Stimulated activated CD4-positive, alpha-beta T cell treated with anti-CD3 and anti-CD28 coated beads, Interleukin-15, amount 100 ng/mL, for 48 hours (primary cell): ENCODE measurements around the gene DSTN.

ENCODE experiments used
- DNase-seq, 2 donors: peaks; one replicate each; pipeline ENCODE4 v3.0.0-alpha.2; 2020; ENCODE audit warnings: low read depth in 2 of 2

DSTN gene

DNA sequence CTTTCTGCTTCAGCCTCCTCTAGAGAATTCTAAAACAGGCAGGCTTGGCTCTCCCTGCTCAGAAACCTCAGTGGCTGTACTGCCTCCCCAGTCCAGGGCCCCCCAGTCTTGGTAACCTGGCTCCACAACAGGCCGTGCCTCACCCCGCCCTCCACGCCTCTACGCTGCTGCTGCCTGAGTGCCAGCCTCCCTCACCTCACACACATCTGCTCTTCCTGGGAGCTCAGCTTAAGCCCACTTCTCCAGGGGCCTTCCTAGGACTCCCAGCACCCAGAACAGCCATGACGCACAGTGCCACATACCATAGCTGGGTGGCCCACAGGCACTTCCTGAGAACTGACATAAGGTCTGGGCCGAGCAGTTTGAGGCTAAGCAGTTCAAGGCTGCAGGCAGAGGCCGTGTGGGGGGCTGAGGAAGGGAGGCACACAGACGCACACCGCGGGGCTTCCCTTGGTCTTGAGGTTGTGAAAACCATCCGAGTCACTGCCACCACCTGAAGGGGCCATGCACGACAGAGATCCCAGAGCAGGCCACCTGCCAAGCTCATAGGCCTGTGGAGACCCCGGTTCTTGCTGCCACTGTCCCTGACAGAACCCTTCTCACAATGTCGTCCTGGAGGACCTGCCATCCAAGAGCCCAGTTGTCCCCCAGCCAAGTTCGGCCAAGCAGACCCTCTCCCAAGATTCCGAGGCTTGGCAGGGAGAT, 42.6 kb downstream of the DSTN start:
- DNase-seq: no peak

DNA sequence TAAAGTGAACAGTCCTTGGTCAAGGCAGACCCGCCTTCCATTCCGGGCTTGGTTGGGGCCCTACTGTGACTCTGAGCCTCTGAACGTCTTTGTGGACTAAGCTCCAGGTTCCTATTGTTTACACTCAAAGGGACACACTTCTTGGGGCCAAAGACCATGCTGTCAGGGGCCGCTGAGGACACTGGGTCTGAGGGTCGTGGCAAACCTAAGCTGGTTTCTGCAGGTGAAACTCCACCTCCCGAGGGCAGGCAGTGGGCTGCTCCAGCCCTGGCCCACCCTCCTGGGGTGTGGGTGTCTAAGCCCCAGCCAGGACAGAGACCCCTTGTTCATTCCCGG, 43.1 kb downstream of the DSTN start:
- DNase-seq: no peak

DNA sequence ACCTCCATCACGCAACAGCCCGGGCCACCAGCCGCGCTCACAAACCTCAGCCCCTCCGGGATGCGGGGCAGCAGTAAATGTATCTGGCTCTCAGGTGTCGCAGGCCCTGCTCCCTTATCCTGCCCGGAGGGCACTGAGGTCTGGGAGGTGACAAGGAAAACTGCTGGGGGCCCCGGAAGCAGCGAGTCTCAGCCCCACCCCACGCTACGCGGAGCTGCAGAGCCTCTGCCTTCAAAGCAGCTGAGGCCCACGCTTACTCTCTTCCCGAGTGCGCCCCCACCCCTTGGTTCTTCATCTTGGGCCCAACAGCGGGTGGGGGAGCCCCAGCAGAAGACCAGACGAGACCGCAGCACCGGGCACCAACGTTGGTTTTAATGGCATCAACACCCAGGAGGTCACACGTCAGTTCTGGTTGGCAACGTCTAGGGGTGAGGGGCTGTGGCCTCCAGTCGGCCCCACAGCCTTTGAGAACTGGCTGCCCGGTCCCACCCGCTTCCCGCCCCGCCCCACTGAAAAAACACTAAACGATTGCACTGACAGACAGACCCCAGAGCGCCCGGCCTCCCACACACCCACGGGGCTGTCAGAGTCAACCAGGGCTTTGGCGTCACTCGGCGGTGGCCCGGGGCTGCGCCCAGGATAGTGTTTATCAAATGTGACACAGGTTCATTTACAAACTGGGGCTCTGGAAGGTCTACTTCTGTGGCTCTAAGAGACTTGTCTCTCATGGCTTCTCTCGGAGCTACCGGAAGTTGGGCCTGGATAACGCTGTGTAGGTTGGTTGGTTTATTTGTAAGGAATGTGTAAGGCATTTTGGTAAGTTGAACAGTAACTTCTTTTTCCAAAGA, 43.7 kb downstream of the DSTN start:
- no peak for DNase-seq

DNA sequence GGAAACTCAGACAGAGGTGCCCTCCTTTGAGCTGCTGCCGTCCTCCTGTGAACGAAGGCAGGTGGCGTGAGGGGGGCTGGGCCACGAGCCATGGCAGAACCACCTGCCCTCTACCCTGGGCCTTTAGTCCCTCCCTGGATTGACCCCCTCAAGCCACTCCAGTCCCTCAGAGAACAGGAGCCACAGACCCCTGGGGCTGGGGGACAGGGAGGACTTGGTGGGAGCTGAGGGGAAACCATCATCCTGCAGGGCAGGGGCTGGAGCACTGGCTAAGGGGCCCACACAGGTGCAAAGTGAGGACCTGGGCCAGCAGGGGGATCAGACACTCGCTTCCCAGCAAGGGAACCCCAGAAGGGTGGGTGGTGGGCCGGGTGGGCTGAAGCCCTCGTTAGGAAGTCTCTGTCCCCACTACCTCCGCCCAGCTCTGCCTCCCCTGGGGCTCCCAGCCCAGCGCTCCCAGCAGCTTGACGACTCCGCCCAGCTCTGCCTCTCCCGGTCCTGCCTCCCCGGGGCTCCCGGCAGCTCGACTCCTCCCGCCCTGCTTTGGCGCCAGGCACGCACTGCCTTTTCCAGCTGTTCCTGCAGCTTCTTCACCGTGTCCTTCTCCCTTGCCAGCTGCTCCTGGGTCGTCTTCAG, 44.4 kb downstream of the DSTN start:
- DNase-seq: no peak

DNA sequence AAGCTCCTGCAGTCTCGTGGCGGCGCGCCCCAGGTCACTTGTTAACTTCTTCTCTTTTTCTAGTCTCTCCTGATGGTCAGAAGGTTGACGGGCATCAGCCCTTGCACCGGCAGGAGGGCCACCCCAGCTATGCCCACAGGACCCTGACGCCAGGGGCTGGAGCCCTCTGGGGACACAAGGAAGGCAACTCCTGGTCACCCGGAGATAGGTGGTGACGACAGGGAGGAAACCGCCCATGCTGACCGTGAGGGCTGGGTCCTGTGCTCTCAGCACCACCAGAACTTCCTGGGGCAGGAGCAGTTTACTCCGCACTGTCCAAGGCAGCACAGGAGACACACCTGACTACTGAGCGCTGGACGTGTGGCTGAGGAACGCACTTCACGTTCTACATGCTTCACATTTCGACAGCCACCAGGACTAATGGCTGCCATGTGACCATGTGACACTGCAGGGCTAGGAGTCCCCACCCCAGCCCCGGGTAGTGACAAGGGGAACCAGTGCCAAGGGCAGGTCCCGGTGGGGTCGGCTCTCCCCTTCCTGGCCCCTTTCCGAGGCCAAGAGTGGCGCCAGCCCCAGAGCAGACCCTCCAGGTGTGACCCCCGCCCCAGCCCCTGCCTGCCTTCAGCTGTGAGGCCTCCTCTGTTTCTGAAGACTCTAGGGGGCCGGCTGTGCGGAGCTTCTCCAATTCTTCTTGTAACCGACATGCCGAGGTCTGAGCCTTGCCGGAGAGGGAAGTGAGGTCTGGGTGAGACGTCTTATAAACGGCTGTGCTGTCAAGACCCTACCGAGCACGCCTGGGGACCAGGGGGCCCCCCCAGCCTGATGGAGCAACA, 45.2 kb downstream of the DSTN start:
- DNase-seq: no peak

DNA sequence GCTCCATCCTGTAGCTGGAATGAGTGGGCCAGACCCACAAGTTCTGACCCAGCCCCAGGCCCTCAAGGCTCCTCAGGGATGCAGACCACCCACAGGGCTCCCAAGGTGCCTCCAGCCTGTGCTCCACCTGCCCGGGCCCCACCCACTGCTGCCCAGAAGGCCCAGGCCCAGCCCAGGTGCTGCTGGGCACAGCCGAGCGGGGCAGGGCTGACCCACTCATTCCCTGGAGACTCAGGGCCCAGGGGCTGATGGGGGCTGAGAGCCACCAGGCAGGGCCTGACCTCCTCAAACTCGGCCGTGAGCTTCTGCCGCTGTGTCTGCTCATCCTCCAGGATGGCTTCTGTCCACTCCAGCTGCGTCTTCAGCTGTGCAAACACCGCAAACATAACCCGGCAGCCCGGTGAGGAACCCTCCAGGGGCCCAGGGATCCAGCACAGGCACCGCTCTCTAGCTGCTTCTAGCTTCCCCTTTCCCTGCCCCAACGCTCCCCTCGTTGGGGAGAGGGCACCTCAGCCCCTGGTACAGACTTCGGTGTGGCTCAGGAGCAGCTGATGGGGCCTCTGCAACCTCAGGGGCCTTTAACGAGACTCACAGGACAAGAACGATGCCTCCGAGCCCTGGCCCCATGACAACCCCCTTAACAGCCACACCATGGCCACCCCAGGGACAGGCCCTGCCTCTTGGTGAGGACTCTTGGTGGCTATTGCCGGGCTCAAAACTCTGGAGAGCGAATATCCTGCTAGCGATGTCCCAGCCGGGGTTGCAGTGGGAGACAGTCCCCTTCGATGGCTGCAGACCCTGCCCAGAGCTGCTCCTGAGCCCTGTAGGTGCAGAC, 46.0 kb downstream of the DSTN start:
- DNase-seq: no peak

DNA sequence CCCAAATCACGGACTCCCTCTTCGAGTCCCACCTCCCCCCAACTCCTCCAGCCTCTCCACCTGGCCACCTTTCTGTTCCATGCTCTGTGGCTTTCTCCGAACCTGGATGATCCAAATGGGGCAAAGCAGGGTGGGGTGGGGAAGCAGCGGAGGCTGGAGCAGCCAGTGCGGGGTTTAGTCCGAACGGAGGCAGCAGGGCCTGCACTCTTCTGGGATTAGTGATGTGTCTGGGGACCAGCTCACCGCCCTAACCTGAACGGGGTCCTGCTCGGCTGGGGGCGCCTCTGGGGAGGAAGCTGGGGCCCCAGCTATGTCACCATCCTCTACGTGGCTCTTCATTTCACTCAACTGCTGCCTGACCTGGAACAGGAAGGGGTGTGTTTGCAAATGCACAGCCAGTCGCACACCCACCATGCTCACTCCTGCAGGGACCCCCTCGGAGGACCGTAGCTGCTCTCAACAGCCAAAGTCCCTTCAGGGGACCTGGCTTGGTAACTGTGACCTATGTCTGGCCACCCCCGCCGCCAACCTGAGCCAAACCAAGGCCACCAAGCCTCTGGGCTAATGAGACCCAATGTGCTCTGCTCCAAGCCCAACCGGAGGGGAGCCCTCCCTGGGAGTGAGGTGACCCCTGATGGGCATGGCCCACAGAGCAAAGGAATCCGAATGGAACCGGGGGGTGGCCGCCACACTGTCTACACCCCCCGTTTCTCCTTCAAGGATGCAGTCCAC, 46.8 kb downstream of the DSTN start:
- DNase-seq: no peak

DNA sequence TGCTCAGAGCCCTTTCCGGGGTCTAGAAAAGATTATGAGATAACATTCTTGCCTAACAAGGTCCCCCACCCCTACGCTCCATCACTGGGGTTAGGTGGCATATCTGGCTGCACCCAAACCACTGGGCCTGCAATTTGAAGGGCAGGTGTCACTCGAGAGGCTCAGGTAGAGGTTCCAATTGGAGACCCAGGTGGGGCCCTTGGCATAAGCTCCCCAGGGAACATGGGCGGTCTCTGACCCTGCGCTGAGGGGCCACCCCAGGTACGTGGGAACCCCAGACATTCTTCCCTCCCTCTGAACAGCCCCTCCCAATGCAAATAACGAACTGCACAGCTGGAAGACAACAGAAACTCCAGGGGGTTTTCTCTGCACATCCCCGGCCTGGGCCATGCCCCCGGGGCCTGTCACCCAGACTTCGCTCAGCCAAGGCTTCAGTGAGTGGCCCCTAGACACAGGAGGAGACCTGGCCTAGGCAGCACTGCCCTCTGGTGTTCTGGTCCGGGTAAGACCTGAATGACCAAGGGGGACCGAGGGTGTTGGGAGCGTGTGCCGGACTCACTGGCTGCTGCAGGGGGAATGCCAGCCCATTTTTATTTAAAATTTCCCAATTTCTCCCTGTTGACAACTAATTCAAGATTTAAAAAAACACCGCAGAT, 47.5 kb downstream of the DSTN start:
- DNase-seq: peak in 1 of 2 donors; percentile 25

DNA sequence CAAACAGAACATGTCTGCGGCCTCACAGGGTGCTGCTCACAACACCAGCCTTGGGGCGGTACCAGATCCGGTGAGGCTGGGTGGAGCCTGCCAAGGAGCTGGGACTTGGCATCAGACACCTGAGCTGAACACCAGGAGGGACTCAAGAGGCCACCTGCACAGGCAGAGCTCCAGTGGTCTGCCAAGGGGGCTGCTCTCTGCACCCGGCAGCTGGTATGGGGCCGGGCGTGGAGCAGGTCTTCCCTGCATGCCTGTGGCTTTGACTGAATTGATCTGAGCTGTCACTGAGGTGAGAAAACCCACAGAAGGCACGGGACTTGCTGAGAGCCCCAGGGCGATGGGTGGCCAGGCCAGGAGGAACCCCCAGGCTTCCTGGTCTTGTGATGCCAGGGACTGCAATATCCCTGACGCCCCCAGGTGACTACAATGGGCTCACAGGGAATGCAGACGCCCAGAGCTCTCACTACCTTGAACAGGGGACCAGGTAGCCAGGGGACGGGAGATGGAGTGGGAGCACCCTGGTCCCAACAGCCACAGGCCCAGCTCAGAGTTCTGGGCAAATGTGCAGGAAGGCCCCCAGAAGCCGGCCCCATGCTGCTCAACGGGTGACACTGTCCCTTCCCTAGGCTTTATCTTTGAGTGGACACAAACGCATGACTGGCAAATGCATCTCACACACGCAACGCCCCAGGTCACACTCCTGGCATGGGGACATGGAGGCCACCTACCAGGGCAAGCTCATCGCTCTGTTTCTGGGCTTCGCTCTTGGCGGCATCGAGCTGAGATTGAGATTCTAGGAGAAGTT, 48.2 kb downstream of the DSTN start:
- no peak for DNase-seq

DNA sequence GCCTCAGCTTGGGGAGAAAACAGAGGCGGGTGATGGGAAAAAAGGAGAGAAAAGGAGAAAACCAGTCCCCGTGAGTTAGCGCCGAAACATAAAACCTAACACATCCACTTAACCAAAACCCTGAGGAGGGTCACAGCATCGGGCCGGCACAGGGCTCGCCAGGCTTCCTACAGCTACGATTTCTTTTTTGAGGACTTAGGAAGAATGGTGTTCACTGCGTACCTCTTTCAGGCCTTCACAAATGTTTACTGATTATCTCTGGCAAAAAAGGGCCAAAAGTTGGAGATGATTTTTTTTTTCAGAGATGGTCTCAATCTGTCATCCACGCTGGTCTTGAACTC, 48.8 kb downstream of the DSTN start:
- no peak for DNase-seq

DNA sequence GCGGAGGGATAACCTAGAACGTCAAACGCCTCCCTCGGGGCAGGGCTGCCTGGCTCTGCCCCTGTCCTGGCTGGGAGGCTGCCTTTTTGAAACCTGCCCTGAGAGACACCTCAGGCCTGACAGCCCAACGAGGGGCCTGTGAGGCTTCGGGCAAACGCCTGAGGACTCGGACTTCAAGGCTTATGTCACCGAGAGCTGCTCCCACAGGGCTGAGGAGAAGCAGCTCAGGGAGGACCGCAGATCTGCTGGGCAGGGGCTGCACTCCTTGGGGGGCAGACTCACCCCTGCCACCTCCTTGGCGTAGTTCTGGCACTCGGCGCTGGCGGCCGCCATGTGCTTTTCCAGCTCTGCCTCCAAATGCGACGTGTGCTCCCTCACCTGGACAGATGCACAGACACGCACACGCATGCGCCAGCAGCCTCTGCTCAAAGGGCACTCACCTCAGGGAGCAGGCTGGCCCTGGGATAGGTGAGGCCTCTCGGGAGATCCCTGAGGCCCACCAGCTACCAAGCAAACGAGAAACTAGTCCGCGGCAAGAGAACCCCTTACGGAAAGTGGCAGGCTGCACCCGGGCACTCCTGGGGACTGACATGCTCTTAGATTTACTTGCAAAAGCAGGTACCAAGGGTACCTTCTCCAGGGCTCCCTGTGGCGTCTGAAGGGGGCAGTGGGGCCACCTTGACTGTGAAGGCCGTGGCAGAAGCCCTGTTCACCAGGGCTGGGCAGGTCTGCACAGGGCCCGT, 49.6 kb downstream of the DSTN start:
- DNase-seq: no peak

DNA sequence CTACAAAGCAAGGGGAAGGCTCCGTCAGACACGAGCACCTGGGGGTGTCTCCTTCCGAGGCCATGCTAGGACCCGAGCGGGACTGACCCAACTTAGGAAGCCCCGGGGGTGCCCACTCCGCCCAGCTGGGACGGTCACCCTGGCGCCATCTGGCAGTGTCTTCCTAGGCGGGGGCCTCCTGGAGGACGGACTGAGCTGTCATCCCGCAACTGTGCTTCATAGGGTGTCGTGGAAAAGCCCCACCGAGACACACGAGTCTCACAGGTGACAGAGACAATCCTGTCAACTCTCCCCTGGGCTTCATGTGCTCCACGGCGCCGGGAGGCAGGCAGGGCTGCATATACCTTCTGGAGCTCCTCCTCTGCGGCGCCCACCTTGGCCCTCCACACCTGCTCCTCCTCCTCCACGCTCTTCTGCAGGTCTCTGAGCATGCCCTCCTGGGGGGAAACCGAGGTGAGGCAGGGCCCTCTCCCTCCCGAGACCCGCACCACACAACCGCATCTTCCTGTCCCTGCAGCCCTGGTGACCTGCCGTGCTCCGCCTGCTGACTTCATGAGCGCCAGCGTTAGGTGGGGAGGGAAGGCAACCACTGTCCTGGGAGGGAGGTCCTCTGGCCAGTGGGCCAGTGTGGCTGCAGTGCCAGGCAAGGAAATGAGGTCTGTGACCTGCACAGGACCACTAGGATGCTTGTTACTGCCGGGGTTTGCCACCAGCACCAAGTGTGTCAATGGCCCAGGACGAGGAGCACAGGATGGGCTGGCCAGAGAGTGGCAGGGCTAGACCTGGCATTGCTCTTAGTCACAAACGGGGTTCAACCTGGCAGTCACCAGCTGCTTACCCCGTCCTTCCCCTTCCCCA, 50.7 kb downstream of the DSTN start:
- no peak for DNase-seq

DNA sequence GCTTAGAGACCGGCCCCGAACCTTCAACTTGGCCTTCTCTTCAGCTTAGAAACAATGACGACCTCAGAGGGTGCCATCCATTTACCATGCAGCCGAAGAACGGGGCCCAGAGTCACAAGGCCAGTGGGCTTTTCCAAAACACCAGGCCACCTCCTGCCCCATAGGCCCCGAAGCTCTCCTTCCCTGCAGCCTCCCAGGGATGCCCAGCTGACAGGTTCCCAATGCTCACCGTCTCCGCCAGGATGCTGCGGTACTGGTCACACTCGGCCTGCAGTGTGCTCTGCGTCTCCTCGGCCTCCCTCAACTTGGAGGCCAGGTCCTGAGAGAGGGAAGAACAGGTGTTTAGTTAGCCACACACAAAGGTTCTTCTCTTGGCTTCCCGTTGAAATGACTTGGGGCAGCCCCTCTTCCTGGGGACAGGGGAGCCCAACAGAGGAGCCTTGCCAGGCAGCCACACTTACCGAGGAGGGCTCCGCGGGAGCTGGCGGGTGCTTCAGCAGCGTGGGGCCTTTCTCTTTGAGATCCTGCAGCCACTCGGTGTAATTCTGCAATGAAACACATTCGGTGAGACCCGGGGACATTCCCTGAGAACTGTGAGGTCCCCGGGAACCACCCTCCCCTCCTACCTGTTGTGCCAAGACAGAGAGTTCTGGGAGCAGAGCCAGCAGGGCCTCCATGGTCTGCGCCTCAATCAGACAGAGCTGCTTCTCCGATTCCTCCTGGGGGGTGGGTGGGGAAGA, 51.5 kb downstream of the DSTN start:
- DNase-seq: no peak

DNA sequence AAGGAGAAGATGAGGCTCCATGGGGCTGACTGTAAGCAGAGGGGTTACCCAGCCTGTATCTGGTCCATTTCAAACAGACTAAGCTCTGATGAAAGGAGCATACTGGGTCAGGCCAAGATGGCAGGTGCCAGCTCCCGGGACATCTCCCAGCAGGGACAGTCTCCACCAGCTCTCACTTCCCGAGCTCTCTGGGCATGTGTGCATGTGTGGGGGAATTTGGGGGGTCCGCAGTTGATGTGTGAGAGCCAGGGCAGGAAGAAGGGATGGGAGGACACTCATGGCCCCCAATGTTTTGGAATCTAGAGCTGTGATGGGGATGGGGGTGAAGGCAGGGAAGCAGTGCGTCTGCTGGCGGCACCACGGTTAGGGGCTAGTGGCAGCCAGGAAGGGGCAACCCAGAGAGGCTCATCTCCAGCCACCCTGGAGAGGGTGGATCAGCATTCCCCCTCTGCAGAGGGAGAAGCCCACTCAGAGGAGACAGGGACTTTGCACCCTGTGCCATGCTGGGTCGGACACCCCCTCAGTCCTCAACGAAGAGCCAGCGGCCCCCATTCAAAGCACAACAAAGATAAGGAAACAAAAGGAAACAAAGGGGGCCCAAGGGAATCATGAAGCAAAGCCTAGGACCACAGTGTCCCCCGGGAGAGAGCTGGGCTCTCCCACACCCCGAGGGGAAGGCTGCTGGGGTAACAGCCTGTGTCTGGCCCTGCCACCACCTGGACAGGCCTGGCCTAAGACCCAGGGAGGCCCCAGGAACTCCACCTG, 52.4 kb downstream of the DSTN start:
- DNase-seq: no peak

DNA sequence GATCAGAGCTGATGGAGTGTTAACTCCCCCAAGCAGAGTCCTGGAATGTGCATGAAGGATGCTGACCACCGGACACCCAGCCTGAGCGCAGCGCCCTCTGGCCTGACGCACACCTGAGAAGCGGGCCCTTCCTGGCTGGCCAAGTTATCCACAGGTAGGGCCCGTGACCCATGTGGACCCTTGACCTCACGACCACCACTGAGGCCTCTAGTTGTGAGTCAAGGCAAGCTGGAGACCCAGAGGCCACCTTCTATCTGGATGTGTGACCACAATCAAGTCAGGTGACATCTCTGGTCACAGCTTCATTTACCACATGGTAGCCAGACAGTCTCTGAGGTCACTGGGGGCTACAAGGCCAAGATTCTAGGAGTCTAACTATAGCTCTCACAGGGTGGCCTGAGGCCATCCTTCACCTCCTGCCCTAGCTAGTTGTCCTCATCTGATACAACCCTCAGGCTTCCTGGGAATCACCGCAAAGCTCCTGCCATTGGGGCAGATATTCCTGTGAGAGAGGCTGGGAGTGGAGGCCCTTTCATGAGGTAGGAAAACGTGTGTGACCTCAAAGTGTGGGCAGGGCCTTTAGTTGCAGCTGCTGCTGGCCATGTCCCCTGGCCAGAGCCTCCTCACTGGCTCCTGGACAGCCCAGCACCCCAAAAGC, 53.1 kb downstream of the DSTN start:
- DNase-seq: no peak

DNA sequence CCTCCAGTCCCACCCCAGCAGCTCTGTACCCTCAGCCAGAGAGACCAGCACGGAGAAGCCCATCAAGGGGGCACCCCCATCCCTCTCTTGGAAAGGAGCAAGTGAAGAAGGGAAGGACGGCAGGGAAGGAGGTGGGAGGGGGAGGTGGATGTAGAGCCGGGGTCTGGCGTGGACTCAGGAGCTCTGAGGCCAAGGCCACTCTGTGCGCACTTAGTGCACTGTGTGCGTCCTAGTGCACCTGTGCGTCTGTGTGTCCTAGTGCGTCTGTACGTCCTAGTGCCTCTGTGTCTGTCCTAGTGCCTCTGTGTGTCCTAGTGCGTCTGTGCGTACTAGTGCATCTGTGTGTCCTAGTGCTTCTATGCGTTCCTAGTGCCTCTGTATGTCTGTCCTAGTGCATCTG, 54.2 kb downstream of the DSTN start:
- DNase-seq: no peak
